Right atrium auricular region (tissue), 2 donors: ENCODE results near the gene TRMT2B. TPM values are rescaled to one million over a fixed set of nuclear protein-coding genes. Genes with fewer than 3 reads are reported as not detected.

ENCODE experiments used
- DNase-seq: peaks from one replicate; pipeline ENCODE4 v3.0.0-alpha.2; 2019; ENCODE audit warnings: low spot score
- H3K27ac ChIP-seq, 2 donors: fragments of 200-600 bp; sonication (generic); 1 replicate in 1 of 2; 2 replicates in 1 of 2; pipeline ENCODE4 v1.5.1; 2016 to 2019
- H3K27me3 ChIP-seq, 2 donors: fragments of 200-600 bp; sonication (generic); one replicate each; pipeline versions ENCODE4 v1.5.1 to v1.6.0; 2017 to 2019
- H3K36me3 ChIP-seq: fragments of 200-600 bp; sonication (generic); one replicate; pipeline ENCODE4 v1.5.1; 2016
- H3K4me1 ChIP-seq, 2 donors: fragments of 200-600 bp; sonication (generic); one replicate each; pipeline versions ENCODE4 v1.5.1 to v1.6.0; 2017 to 2019
- H3K4me3 ChIP-seq, 2 donors: fragments of 200-600 bp; sonication (generic); 1 replicate in 1 of 2; 2 replicates in 1 of 2; pipeline ENCODE4 v1.5.1; 2017 to 2019; ENCODE audit warnings: mild to moderate bottlenecking in 1 of 2, moderate library complexity in 1 of 2
- H3K9me3 ChIP-seq, 2 donors: fragments of 200-600 bp; sonication (generic); one replicate each; pipeline ENCODE4 v1.5.1; 2019
- total RNA-seq, 2 donors: library from RNA; depleted of rRNA; stranded (reverse); fragments of >200 nt; gene quantifications; one replicate each; pipeline ENCODE4 v1.1.0, GENCODE V29; 2016
- TF ChIP-seq, protein P1 (sequence below), 2 donors: fragments of 200-600 bp; sonication (generic); IDR thresholded peaks; one replicate each; pipeline ENCODE4 v1.5.1; 2019; ENCODE audit warnings: antibody characterized with exemption in 2 of 2

TRMT2B gene
- total RNA-seq, 2 donors from 2014 or later: 14.0 to 19.1 TPM

DNA sequence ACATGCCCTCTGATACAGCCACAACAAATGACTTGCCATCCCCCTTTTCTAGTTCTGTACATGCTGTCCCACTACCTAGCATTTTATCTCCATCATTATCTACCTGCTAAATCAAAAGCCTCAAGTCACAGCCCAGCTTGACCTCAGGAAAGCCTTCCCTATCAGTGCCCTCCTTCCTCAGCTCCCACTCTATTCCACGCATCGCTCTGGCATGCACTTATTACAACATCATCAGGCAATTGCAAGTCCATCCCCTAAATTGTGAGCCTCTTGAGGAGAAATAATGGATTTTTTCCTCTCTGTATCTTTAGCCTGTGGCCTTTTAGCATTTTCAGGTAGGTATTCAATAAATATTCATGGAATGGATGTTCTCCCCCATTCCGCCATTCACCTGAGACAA is 76.7 kb downstream of the TRMT2B start:
- TF ChIP-seq, protein P1, sequence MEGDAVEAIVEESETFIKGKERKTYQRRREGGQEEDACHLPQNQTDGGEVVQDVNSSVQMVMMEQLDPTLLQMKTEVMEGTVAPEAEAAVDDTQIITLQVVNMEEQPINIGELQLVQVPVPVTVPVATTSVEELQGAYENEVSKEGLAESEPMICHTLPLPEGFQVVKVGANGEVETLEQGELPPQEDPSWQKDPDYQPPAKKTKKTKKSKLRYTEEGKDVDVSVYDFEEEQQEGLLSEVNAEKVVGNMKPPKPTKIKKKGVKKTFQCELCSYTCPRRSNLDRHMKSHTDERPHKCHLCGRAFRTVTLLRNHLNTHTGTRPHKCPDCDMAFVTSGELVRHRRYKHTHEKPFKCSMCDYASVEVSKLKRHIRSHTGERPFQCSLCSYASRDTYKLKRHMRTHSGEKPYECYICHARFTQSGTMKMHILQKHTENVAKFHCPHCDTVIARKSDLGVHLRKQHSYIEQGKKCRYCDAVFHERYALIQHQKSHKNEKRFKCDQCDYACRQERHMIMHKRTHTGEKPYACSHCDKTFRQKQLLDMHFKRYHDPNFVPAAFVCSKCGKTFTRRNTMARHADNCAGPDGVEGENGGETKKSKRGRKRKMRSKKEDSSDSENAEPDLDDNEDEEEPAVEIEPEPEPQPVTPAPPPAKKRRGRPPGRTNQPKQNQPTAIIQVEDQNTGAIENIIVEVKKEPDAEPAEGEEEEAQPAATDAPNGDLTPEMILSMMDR (IDR thresholded peaks at IDR 0.05): no peak
- H3K36me3 ChIP-seq: no peaks in the 10 kb centered on the region
- H3K27me3 ChIP-seq: no peaks in the 10 kb centered on the region
- no peak for DNase-seq
- no peaks in the 10 kb centered on the region for H3K4me1 ChIP-seq
- H3K27ac ChIP-seq: no peak overlapping the region
- no peaks in the 10 kb centered on the region for H3K9me3 ChIP-seq
- H3K4me3 ChIP-seq: no peak overlapping the region

DNA sequence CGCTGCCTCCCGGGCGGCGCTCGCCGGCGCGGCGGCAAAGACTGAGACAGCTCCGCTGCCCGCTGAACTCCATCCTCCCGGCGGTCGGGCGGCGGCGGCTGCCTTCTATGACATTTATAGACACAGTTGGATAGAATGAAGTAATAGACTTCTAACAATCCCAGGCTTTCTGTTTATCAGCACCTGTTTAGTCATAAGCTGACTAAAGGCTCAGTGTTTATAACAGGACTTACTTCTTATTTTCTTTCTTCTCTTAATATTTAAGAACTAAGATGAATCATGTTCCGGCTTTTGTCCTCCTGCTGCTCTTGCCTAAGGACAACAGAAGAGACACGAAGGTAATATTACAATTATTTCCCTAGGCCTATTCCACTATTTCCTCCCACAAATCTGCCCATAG is 78.5 kb downstream of the TRMT2B start:
- no peaks in the 10 kb centered on the region for H3K4me1 ChIP-seq
- no peaks in the 10 kb centered on the region for H3K9me3 ChIP-seq
- H3K36me3 ChIP-seq: no peaks in the 10 kb centered on the region
- no peak overlapping the region for H3K4me3 ChIP-seq
- no peak overlapping the region for H3K27ac ChIP-seq
- DNase-seq: no peak
- no peaks in the 10 kb centered on the region for H3K27me3 ChIP-seq
- TF ChIP-seq, protein P1 (IDR thresholded peaks at IDR 0.05): no peak

DNA sequence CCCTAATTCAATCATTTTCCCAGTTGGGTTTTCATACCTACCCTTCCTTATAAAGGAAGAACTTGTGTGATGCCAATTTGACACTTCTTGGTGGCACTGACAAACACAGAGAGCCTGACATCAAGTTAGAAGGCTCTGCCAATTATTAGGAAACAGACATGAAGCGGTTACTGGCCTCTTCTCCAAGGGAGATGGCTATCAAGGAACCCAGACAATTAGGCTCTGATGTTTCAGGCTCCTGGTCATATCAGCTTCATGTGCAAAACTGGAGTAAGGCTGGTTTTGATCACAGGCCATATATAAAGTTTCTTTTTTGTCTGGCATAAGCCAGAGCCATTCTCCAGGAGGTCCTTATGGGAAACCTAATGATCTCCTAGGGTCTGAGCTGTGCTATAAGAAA is 82.0 kb downstream of the TRMT2B start:
- Histone ChIP-seq H3K27ac (no peak overlapping the region), H3K4me1 (no peaks in the 10 kb centered on the region), H3K4me3 (no peak overlapping the region), H3K9me3 (no peaks in the 10 kb centered on the region), H3K27me3 (no peaks in the 10 kb centered on the region), H3K36me3 (no peaks in the 10 kb centered on the region)
- no peak for DNase-seq
- TF ChIP-seq, protein P1 (IDR thresholded peaks at IDR 0.05): no peak

DNA sequence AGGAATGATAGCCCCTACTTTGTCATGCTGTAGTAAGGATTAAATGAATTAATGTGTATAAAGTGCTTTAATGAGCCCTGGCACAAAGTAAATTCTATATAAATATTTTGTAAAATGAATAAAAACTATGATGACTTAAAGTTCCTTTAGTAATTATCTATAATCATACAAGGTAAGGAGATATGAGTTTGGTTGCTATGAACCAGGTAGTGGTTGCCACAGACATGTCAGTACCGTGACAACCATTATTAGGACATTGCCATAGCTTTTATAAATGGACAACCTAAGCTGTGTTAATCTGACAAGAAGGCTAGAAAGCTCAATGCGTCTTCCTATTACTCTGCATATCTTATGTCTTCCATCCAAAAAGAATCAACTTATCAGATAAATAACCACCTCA is 82.5 kb downstream of the TRMT2B start, which contains the start of gene ARL13A:
TSS of gene ARL13A (plus strand) at position 301 of the 400 bp plus-strand sequence. CDS start 3,982 bp downstream, outside the sequence.
- TF ChIP-seq, protein P1 (IDR thresholded peaks at IDR 0.05): no peak
- H3K36me3 ChIP-seq: no peaks in the 10 kb centered on the region
- no peak for DNase-seq
- no peaks in the 10 kb centered on the region for H3K9me3 ChIP-seq
- H3K4me3 ChIP-seq: no peak within 1 kb of the TSS
- H3K27ac ChIP-seq: no peak within 1 kb of the TSS
- no peaks in the 10 kb centered on the region for H3K4me1 ChIP-seq
- H3K27me3 ChIP-seq: no peaks in the 10 kb centered on the region

DNA sequence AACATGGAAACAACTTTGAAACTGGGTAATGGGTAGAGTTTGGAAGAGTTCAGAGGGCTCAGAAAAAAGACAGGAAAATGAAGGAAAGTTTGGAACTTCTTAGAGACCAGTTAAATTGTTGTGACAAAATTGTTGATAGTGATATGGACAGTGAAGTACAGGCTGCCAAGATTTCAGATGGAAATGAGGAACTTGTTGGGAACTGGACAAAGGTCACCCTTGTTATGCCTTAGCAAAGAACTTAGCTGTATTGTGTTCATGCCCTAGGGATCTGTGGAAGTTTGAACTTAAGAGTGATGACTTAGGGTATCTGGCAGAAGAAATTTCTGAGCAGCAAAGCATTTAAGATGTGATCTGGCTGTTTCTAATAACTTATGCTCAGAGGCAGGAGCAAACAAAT is 87.5 kb downstream of the TRMT2B start:
- H3K36me3 ChIP-seq: no peaks in the 10 kb centered on the region
- no peaks in the 10 kb centered on the region for H3K27me3 ChIP-seq
- TF ChIP-seq, protein P1 (IDR thresholded peaks at IDR 0.05): no peak
- no peak overlapping the region for H3K27ac ChIP-seq
- no peak overlapping the region for H3K4me3 ChIP-seq
- DNase-seq: no peak
- H3K9me3 ChIP-seq: peaks cover 0 to 5% of the 10 kb centered on the region in 2 donors
- no peaks in the 10 kb centered on the region for H3K4me1 ChIP-seq

DNA sequence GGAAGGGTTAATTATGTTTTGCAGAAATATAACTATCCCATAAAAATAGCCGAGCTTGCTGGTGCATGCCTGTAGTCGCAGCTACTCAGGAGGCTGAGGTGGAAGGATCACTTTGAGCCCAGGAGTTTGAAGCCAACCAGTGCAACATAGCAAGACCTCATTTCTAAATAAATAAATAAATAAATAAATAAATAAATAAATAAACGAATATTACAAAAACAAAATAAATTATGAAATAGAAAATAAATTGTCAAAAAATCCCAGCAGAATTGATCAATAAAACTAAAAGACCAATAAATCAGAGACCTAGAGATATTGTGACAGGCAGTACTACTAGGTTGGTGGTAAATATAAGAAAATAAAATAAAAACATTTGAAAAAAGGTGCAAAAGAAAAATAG is 89.1 kb downstream of the TRMT2B start:
- Histone ChIP-seq H3K27ac (no peak overlapping the region), H3K4me3 (no peak overlapping the region), H3K4me1 (no peaks in the 10 kb centered on the region), H3K27me3 (no peaks in the 10 kb centered on the region), H3K36me3 (no peaks in the 10 kb centered on the region), H3K9me3 (peaks cover 0 to 5% of the 10 kb centered on the region in 2 donors)
- DNase-seq: no peak
- TF ChIP-seq, protein P1 (IDR thresholded peaks at IDR 0.05): no peak
